Activated T-helper 9 cell treated with anti-CD3 and anti-CD28 coated beads, Interleukin-2, amount 50 U/mL, for 16 hours (primary cell): Measurements from ENCODE around the gene BCAR1.
"Not testable (repeated sequence)": the region's sequence is repeated elsewhere in the genome, so short reads cannot be mapped to it uniquely, and the experiment has no call there.

Source experiments
- DNase-seq: peaks from one replicate; pipeline ENCODE4 v3.0.0-alpha.2; 2020; ENCODE audit warnings: low read depth

Gene BCAR1

DNA sequence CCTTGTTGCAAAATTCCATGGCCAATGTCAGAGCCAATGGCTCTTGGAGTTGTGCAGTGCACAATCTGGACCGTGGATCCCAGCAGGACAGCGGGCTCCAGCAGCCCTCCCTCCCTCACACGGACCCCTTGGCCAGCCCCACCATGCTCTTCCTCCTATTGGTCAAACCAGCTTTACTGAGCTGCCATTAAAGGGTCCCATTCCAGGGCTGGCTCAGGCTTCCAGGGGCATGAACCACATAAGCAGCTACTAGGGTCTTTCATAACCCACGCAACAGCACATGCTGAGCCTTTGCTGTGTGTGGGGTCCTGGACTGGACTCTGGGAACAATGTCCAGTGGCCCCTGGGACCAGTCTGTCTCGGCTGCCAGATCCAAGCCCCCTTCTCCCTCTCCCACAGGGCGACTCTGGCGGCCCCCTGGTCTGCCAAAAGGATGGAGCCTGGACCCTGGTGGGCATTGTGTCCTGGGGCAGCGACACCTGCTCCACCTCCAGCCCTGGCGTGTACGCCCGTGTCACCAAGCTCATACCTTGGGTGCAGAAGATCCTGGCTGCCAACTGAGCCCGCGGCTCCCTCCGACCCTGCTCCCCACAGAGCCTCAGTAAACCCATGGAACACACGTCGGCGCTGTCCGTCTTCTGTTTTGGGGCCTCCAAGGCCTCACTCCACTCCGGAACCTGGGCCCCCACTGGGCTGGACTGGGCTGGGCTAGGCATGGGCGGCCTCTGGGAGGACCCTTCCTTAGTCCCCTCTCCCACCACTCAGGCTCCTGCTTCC, 26.9 kb downstream of the BCAR1 start:
- DNase-seq = no peak

DNA sequence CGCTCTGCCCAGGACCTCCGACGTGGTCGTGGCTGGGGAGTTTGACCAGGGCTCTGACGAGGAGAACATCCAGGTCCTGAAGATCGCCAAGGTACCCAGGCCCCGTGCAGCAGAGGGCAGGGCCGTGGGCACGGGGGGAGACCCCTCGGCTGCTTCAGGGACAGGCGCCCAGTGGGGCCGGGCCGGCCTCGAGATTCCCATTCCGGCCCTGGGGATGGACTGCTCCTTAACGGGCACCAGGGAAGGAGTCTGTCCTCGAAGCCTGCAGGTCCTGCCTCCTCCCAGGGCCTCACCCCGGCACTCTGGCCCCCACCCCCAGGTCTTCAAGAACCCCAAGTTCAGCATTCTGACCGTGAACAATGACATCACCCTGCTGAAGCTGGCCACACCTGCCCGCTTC, 28.3 kb downstream of the BCAR1 start:
- DNase-seq = not testable (repeated sequence)

- DNase-seq = no peak
Observed at GRCh38 chr16:75222271-75222783, 29.1 kb downstream of the BCAR1 start.

- DNase-seq = no peak
Observed at GRCh38 chr16:75219838-75220237, 31.6 kb downstream of the BCAR1 start.

DNA sequence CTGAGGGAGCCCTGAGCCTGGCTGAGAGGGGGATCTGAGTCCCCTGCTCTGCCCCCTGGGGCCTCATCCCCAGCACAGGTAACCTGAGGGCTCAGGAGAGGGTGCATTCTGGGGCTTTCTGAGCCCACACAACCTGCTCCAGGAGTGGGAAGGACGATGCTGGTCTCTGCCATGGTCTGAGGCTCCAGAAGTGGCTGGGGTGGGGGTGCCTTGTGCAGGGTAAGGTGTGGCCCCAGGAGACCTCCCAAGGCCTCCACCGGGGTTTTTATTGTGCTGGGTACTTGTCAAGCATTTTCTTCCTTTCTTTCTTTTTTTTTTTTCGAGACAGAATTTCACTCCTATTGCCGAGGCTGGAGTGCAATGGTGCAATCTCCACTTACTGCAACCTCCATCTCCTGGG, 32.3 kb downstream of the BCAR1 start:
- DNase-seq = no peak

GRCh38 chr16:75218256-75219076, 33.0 kb downstream of the BCAR1 start, which contains the start of gene CTRB1:
Gene CTRB1, plus strand, starts transcription at chr16:75218988. Its CDS starts 20 bp downstream, at chr16:75219008.
- DNase-seq = no peak

DNA sequence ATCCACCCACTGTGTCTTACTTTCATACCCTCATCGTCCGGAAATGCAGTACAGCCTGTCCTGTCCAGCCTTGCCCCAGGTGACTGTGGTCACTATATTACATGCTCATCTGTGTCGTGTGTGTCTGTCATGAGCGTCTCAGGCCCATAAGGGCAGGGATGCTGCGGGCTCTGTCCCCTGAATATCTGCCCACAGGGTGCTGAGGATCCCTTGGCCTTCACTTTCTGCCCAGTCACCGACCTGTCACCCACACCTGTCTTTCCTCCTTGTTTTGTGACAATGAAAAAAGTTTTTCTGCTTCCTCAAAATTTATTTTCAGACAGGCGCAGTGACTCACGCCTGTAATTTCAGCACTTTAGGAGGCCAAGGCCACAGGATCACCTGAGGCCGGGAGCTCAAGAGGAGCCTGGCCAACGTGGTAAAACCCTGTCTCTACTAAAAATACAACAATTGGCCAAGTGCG, 34.0 kb downstream of the BCAR1 start:
- no peak for DNase-seq

GRCh38 chr16:75216576-75216975, 34.8 kb downstream of the BCAR1 start:
- DNase-seq = no peak

- no peak for DNase-seq
Observed at GRCh38 chr16:75216127-75216526, 35.3 kb downstream of the BCAR1 start.

- DNase-seq = not testable (repeated sequence)
Observed at GRCh38 chr16:75211286-75211685, 40.1 kb downstream of the BCAR1 start.

DNA sequence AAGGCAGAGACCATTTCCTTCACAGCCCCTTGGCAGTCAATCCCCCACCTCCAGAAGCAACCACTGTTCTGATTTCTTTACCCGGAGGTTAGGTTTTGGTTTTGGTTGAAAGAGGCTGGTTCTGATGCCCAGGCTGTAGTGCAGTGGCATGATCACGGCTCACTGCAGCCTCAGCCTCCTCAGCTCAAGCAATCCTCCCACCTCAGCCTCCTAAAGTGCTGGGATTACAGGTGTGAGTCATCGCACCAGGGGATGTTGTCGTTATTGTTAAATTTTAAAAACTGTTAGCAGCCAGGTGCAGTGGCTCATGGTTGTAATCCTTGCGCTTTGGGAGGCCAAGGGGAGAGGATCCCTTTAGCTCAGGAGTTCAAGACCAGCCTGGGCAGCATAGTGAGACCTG, 41.5 kb downstream of the BCAR1 start:
- DNase-seq = no peak

- not testable (repeated sequence) for DNase-seq
Observed at GRCh38 chr16:75209514-75209913, 41.9 kb downstream of the BCAR1 start.

GRCh38 chr16:75208861-75209505, 42.4 kb downstream of the BCAR1 start:
- no peak for DNase-seq

DNA sequence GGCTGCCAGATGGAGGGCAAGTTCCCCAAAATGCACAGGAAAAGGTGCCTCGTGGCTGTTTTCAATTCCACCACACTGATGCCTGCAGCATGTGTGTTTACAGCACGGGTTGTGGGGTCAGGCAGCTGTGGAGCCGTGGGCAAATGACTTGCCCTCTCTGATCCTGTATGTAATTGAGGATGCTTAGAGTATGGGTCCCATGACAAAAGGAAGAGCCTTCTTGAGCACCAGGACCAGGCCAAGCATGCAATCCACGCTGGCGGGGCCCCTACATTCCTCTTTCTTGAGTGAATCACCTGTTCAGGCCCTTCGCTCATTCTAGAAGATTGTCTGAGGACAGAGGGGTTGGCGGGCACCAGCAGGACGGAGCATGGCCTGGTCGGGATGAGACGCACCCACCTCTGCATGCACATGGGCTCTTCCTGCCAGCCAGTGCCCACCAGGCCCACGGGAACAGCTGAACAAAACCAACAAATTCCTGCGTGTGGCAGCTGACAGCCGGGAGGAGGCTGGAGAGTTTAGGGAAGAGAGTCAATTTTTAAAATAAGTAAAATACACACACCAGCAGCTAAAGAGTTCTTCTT, 43.1 kb downstream of the BCAR1 start:
- DNase-seq = no peak

DNA sequence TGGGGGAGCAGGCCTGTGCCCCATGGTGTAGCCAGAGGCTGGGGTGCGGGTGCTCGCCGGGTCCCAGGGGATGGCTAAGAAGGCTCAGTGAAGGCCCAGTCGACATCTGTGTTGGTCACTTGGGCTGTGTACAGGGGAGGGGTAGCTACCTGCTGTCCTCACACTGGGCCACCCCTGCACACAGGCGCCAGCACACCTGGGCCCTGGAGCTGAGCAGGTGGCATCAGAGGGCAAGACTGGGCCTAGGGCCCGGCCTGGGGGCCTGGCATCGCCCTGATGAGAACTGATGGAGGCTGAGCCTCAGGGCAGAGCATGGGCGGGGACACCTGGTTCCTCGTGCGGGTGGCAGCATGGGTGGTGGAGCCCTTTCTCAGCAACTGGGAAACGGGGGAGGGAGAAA, 43.6 kb downstream of the BCAR1 start:
- no peak for DNase-seq

DNA sequence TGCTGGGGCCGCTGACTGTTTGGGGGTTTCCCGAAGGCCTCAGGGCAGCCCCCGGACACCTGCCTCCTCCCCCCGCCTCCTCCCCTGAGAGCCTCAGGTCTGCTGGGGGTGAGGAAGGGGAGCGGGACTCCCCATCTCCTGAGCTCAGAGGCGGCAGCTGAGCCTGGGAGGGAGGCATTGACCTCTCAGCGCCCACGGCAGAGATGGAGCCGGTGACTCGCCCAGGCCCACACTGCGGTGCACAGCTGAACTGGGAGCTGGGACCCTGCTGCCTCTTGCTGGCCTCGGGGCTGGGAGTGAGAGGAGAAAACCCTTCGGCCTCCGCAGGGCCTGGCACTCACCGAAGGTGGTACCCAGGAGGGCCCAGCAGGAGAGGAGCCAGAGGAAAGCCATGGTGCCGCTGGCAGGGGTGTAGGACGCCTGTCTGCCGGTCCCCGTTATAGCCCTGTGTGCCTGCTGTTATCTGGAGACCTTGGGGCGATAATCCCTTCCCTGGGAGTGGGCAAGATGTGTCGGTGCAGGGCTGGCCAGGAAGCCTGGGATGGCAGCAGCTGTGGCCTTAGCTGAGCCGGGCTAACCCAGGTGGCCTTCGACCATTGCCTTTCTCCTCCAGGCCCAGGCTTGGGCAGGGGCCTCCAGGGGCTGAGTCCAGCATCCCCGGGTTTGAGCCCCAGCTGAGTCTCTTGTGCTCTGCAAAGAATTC, 44.5 kb downstream of the BCAR1 start, which contains the start of gene CTRB2:
Gene CTRB2, minus strand, starts transcription at position 413 of the 703 bp plus-strand sequence. Its CDS starts 20 bp downstream, at position 393.
- no peak for DNase-seq

GRCh38 chr16:75205961-75206748, 45.3 kb downstream of the BCAR1 start:
- not testable (repeated sequence) for DNase-seq

GRCh38 chr16:75205438-75205837, 46.0 kb downstream of the BCAR1 start:
- DNase-seq = not testable (repeated sequence)

GRCh38 chr16:75204905-75205304, 46.5 kb downstream of the BCAR1 start:
- DNase-seq = not testable (repeated sequence)

DNA sequence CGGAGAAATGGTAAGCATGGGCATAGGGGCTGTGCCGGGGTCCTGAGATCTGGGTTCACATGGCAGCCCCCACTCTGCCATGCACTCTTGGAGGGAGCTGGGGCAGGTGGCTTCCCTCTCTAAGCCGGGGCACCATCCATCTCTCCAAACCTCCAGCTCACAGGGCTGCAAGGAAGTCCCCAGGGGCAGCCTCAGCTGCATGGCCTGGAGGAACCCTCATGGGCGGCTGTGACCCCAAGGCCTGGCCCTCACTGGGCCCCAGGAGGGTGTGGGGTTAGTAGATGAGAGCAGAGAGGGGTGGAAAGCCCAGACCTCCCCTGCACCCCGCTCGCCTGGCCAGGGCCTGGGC, 47.0 kb downstream of the BCAR1 start:
- no peak for DNase-seq
